SK-N-SH treated with all-trans-retinoic acid at 6 μM for 48 hours (cell line): ENCODE measurements around the gene NCK2.

Experiments used
- ATAC-seq: fragments of 200-7000 bp; cut with Tn5 transposase; 3 replicates; pipeline ENCODE4 v1.9.1; 2020; ENCODE audit warnings: mild to moderate bottlenecking, moderate library complexity
- ARNTL ChIP-seq: fragments of 450-650 bp; formaldehyde crosslinking; IDR thresholded peaks from 2 replicates; pipeline ENCODE4 v1.5.0; 2020; ENCODE audit warnings: low read depth, mild to moderate bottlenecking, moderate library complexity, borderline replicate concordance
- BACH2 ChIP-seq: fragments of 250-450 bp; sonication (Bioruptor Pico); IDR thresholded peaks from 2 replicates; pipeline ENCODE4 v1.9.0; 2021; ENCODE audit warnings: mild to moderate bottlenecking, borderline replicate concordance
- CREB5 ChIP-seq: fragments of 250-450 bp; sonication (Bioruptor Pico); IDR thresholded peaks from 2 replicates; pipeline ENCODE4 v1.5.1; 2020; ENCODE audit warnings: low read depth, mild to moderate bottlenecking, moderate library complexity
- CSDC2 ChIP-seq: fragments of 250-450 bp; sonication (Bioruptor Pico); IDR thresholded peaks from 2 replicates; pipeline ENCODE4 v1.5.0; 2020; ENCODE audit warnings: mild to moderate bottlenecking, moderate library complexity
- CSRNP3 ChIP-seq: fragments of 250-450 bp; sonication (Bioruptor Pico); IDR thresholded peaks from 2 replicates; pipeline ENCODE4 v1.5.1; 2021; ENCODE audit warnings: mild to moderate bottlenecking, moderate library complexity
- ESRRG ChIP-seq: fragments of 250-450 bp; sonication (Bioruptor Pico); IDR thresholded peaks from 2 replicates; pipeline ENCODE4 v1.6.1; 2021; ENCODE audit warnings: mild to moderate bottlenecking
- GLIS3 ChIP-seq: fragments of 250-450 bp; sonication (Bioruptor Pico); IDR thresholded peaks from 2 replicates; pipeline ENCODE4 v1.5.0; 2020; ENCODE audit warnings: mild to moderate bottlenecking, moderate library complexity
- ISL1 ChIP-seq: fragments of 250-450 bp; sonication (Bioruptor Pico); IDR thresholded peaks from 2 replicates; pipeline ENCODE4 v2.1.2; 2022; ENCODE audit warnings: mild to moderate bottlenecking, moderate library complexity
- OSR1 ChIP-seq: fragments of 250-450 bp; sonication (Bioruptor Pico); IDR thresholded peaks from 2 replicates; pipeline ENCODE4 v1.8.0; 2022; ENCODE audit warnings: moderate library complexity, mild to moderate bottlenecking, inconsistent platforms
- PATZ1 ChIP-seq: fragments of 250-450 bp; sonication (Bioruptor Pico); IDR thresholded peaks from 2 replicates; pipeline ENCODE4 v1.8.0; 2020; ENCODE audit warnings: mild to moderate bottlenecking, moderate library complexity, borderline replicate concordance
- POU6F1 ChIP-seq: fragments of 250-450 bp; sonication (Bioruptor Pico); IDR thresholded peaks from 2 replicates; pipeline ENCODE4 v1.8.0; 2021; ENCODE audit warnings: low read depth, mild to moderate bottlenecking, moderate library complexity, borderline replicate concordance
- PPARA ChIP-seq: fragments of 250-450 bp; sonication (Bioruptor Pico); IDR thresholded peaks from 2 replicates; pipeline ENCODE4 v1.5.0; 2020; ENCODE audit warnings: mild to moderate bottlenecking, borderline replicate concordance
- RARB ChIP-seq: fragments of 250-450 bp; sonication (Bioruptor Pico); IDR thresholded peaks from 2 replicates; pipeline ENCODE4 v1.8.0; 2021; ENCODE audit warnings: mild to moderate bottlenecking, moderate library complexity
- TCF4 ChIP-seq: fragments of 250-450 bp; sonication (Bioruptor Pico); IDR thresholded peaks from 2 replicates; pipeline ENCODE4 v1.8.0; 2021; ENCODE audit warnings: mild to moderate bottlenecking, moderate library complexity, borderline replicate concordance
- TOX ChIP-seq: fragments of 250-450 bp; sonication (Bioruptor Pico); IDR thresholded peaks from 2 replicates; pipeline ENCODE4 v1.8.0; 2021; ENCODE audit warnings: mild to moderate bottlenecking, moderate library complexity, borderline replicate concordance
- TSHZ2 ChIP-seq: fragments of 250-450 bp; sonication (Bioruptor Pico); IDR thresholded peaks from 2 replicates; pipeline ENCODE4 v1.5.0; 2020; ENCODE audit warnings: mild to moderate bottlenecking, moderate library complexity
- ZC3H10 ChIP-seq: fragments of 250-450 bp; sonication (Bioruptor Pico); IDR thresholded peaks from 2 replicates; pipeline ENCODE4 v1.5.1; 2021; ENCODE audit warnings: mild to moderate bottlenecking, moderate library complexity
- ZFP3 ChIP-seq: fragments of 250-450 bp; sonication (Bioruptor Pico); IDR thresholded peaks from 2 replicates; pipeline ENCODE4 v1.5.0; 2020; ENCODE audit warnings: mild to moderate bottlenecking, moderate library complexity
- ZFP30 ChIP-seq: fragments of 450-650 bp; formaldehyde crosslinking; IDR thresholded peaks from 2 replicates; pipeline ENCODE4 v1.5.0; 2022; ENCODE audit warnings: mild to moderate bottlenecking, moderate library complexity
- ZNF70 ChIP-seq: fragments of 450-650 bp; formaldehyde crosslinking; IDR thresholded peaks from 2 replicates; pipeline ENCODE4 v1.5.0; 2020; ENCODE audit warnings: mild to moderate bottlenecking, moderate library complexity
- ZNF8 ChIP-seq: fragments of 450-650 bp; formaldehyde crosslinking; IDR thresholded peaks from 2 replicates; pipeline ENCODE4 v1.5.0; 2020; ENCODE audit warnings: mild to moderate bottlenecking, moderate library complexity

Gene NCK2

GRCh38 chr2:105737980-105738657 lies 6.6 kb upstream of the NCK2 start:
- no peak for TF ChIP-seq ZFP3 (CRISPR knock-in tag)
- TF ChIP-seq TCF4 (CRISPR knock-in tag): no peak
- TF ChIP-seq TOX: no peak
- TF ChIP-seq OSR1: no peak
- no peak for TF ChIP-seq ARNTL (CRISPR knock-in tag)
- no peak for TF ChIP-seq RARB (CRISPR knock-in tag)
- TF ChIP-seq ZC3H10 (CRISPR knock-in tag): no peak
- ATAC-seq: no peak

GRCh38 chr2:105738658-105739241 lies 6.0 kb upstream of the NCK2 start:
- no peak for ATAC-seq
- TF ChIP-seq CSRNP3: no peak
- TF ChIP-seq CSDC2 (CRISPR knock-in tag): no peak
- no peak for TF ChIP-seq ARNTL (CRISPR knock-in tag)
- TF ChIP-seq PPARA (CRISPR knock-in tag): no peak
- TF ChIP-seq TCF4 (CRISPR knock-in tag): no peak
- no peak for TF ChIP-seq ZNF70 (CRISPR knock-in tag)
- TF ChIP-seq ZC3H10 (CRISPR knock-in tag): no peak
- no peak for TF ChIP-seq TSHZ2
- no peak for TF ChIP-seq ZNF8
- TF ChIP-seq PATZ1 (CRISPR knock-in tag): no peak
- no peak for TF ChIP-seq ZFP30 (CRISPR knock-in tag)
- no peak for TF ChIP-seq ZFP3 (CRISPR knock-in tag)
- TF ChIP-seq POU6F1 (CRISPR knock-in tag): no peak
- no peak for TF ChIP-seq TOX
- no peak for TF ChIP-seq GLIS3
- no peak for TF ChIP-seq OSR1
- TF ChIP-seq RARB (CRISPR knock-in tag): no peak
- TF ChIP-seq ISL1: no peak
- no peak for TF ChIP-seq ESRRG
- TF ChIP-seq, all 23 proteins: peak for 0

GRCh38 chr2:105739426-105739825 lies 5.3 kb upstream of the NCK2 start:
- no peak for ATAC-seq
- no peak for TF ChIP-seq ZFP3 (CRISPR knock-in tag)
- TF ChIP-seq BACH2 (CRISPR knock-in tag): no peak
- TF ChIP-seq TOX: no peak
- no peak for TF ChIP-seq ZC3H10 (CRISPR knock-in tag)
- no peak for TF ChIP-seq ISL1
- TF ChIP-seq CREB5 (CRISPR knock-in tag): no peak
- no peak for TF ChIP-seq CSRNP3
- no peak for TF ChIP-seq ZNF70 (CRISPR knock-in tag)
- no peak for TF ChIP-seq RARB (CRISPR knock-in tag)
- no peak for TF ChIP-seq GLIS3
